GM23338 (cell line): ENCODE results near the gene ELFN2. TPM values are rescaled to one million over a fixed set of nuclear protein-coding genes. Genes with fewer than 3 reads are reported as not detected.

Source experiments
- ATAC-seq: fragments of 200-7000 bp; cut with Tn5 transposase; 3 replicates; pipeline ENCODE4 v1.9.1; 2020
- DNase-seq: peaks from one replicate; pipeline ENCODE4 v3.0.0-alpha.2; 2015; ENCODE audit warnings: low spot score
- H2AFZ ChIP-seq: fragments of 200-600 bp; sonication (generic); 2 replicates; pipeline ENCODE4 v1.8.0; 2016; ENCODE audit warnings: antibody characterized with exemption, mild to moderate bottlenecking, moderate library complexity
- H3F3A ChIP-seq: fragments of 200-600 bp; sonication (generic); replicated peaks from 2 replicates; pipeline ENCODE4 v1.8.0; 2017; ENCODE audit warnings: antibody characterized with exemption, mixed run types, low read depth
- H3K27ac ChIP-seq: fragments of 200-600 bp; sonication (generic); 2 replicates; pipeline ENCODE4 v1.6.1; 2016; ENCODE audit warnings: low read depth
- H3K27me3 ChIP-seq: fragments of 200-600 bp; sonication (generic); 2 replicates; pipeline ENCODE4 v1.8.0; 2016; ENCODE audit warnings: mild to moderate bottlenecking, mixed run types, moderate library complexity; ENCODE audit not compliant: insufficient read depth
- H3K36me3 ChIP-seq: fragments of 200-600 bp; sonication (generic); 2 replicates; pipeline ENCODE4 v1.8.0; 2016; ENCODE audit warnings: mild to moderate bottlenecking; ENCODE audit not compliant: insufficient read depth
- H3K4me1 ChIP-seq: fragments of 200-600 bp; sonication (generic); 2 replicates; pipeline ENCODE4 v1.8.0; 2016; ENCODE audit warnings: mild to moderate bottlenecking, moderate library complexity; ENCODE audit not compliant: insufficient read depth
- H3K4me2 ChIP-seq: fragments of 200-600 bp; sonication (generic); 2 replicates; pipeline ENCODE4 v1.7.1; 2017; ENCODE audit warnings: mixed run types
- H3K4me3 ChIP-seq: fragments of 200-600 bp; sonication (generic); 2 replicates; pipeline ENCODE4 v1.6.1; 2016; ENCODE audit warnings: mixed run types
- H3K79me2 ChIP-seq: fragments of 200-600 bp; sonication (generic); replicated peaks from 2 replicates; pipeline ENCODE4 v1.8.0; 2017; ENCODE audit warnings: mild to moderate bottlenecking; ENCODE audit not compliant: insufficient read depth
- H3K9me2 ChIP-seq: fragments of 200-600 bp; sonication (generic); 2 replicates; pipeline ENCODE4 v1.8.0; 2017; ENCODE audit not compliant: insufficient read depth
- H4K20me1 ChIP-seq: fragments of 200-600 bp; sonication (generic); replicated peaks from 2 replicates; pipeline ENCODE4 v1.8.0; 2017; ENCODE audit warnings: mild to moderate bottlenecking; ENCODE audit not compliant: insufficient read depth
- H3K27ac Mint-ChIP-seq: 2 replicates; pipeline ENCODE4 v1.8.0; 2020; ENCODE audit warnings: inconsistent platforms, mild to moderate bottlenecking, moderate library complexity, mixed read lengths
- H3K27me3 Mint-ChIP-seq: 3 replicates; pipeline ENCODE4 v1.8.0; 2022; ENCODE audit warnings: low read depth, mild to moderate bottlenecking, moderate library complexity, mixed read lengths, inconsistent platforms; ENCODE audit not compliant: insufficient read depth, poor library complexity
- H3K36me3 Mint-ChIP-seq: 3 replicates; pipeline ENCODE4 v1.8.0; 2021; ENCODE audit warnings: low read depth, mild to moderate bottlenecking, inconsistent platforms, moderate library complexity, mixed read lengths
- H3K4me1 Mint-ChIP-seq: 3 replicates; pipeline ENCODE4 v1.8.0; 2020; ENCODE audit warnings: mild to moderate bottlenecking, inconsistent platforms, mixed read lengths
- H3K4me3 Mint-ChIP-seq: 3 replicates; pipeline ENCODE4 v1.8.0; 2021; ENCODE audit warnings: moderate library complexity, mild to moderate bottlenecking, inconsistent platforms, mixed read lengths
- H3K9me3 Mint-ChIP-seq: 3 replicates; pipeline ENCODE4 v1.8.0; 2020; ENCODE audit warnings: moderate library complexity, mild to moderate bottlenecking, inconsistent platforms, mixed read lengths
- CREB1 ChIP-seq: fragments of 250-450 bp; sonication (Bioruptor Pico); IDR thresholded peaks from 2 replicates; pipeline ENCODE4 v1.5.0; 2020; ENCODE audit warnings: low read depth, mild to moderate bottlenecking, moderate library complexity
- EZH2 ChIP-seq: fragments of 200-600 bp; sonication (generic); IDR thresholded peaks from one replicate; pipeline ENCODE4 v1.8.0; 2017; ENCODE audit warnings: antibody characterized with exemption, mild to moderate bottlenecking, low read depth; ENCODE audit not compliant: unreplicated experiment
- EZH2phosphoT487 ChIP-seq: fragments of 200-600 bp; sonication (generic); IDR thresholded peaks from one replicate; pipeline ENCODE4 v1.8.1; 2018; ENCODE audit warnings: antibody characterized with exemption; ENCODE audit not compliant: unreplicated experiment
- JUNB ChIP-seq: IDR thresholded peaks from one replicate; pipeline ENCODE4 v1.6.1; 2016; ENCODE audit warnings: antibody characterized with exemption; ENCODE audit not compliant: unreplicated experiment
- NANOG ChIP-seq: IDR thresholded peaks from 2 replicates; pipeline ENCODE4 v1.6.1; 2016; ENCODE audit warnings: antibody characterized with exemption, borderline replicate concordance
- POLR2AphosphoS5 ChIP-seq: IDR thresholded peaks from 2 replicates; pipeline ENCODE4 v1.6.1; 2016; ENCODE audit warnings: antibody characterized with exemption, low read depth
- STAT1 ChIP-seq: IDR thresholded peaks from one replicate; pipeline ENCODE4 v1.6.1; 2016; ENCODE audit warnings: antibody characterized with exemption; ENCODE audit not compliant: unreplicated experiment
- ZNF114 ChIP-seq: fragments of 250-450 bp; sonication (Bioruptor Pico); IDR thresholded peaks from 2 replicates; pipeline ENCODE4 v1.5.0; 2020; ENCODE audit warnings: mild to moderate bottlenecking, moderate library complexity
- ZNF331 ChIP-seq: fragments of 250-450 bp; sonication (Bioruptor Pico); IDR thresholded peaks from 2 replicates; pipeline ENCODE4 v1.5.0; 2020; ENCODE audit warnings: low read depth, mild to moderate bottlenecking, moderate library complexity
- polyA plus RNA-seq: library from polyadenylated mRNA; unstranded; fragments of >200 nt; fragmentation: Nextera tagmentation; extraction: Ambion mirVana; gene quantifications from 2 replicates; pipeline ENCODE4 v1.2.1, GENCODE V29; 2016
- total RNA-seq: library from RNA; depleted of rRNA; stranded (reverse); fragments of >200 nt; shearing (Covaris generic); gene quantifications from 2 replicates; pipeline ENCODE4 v1.2.3, GENCODE V29; 2014
- TF ChIP-seq, protein P1 (sequence below): fragments of 250-450 bp; sonication (Bioruptor Pico); IDR thresholded peaks from 2 replicates; pipeline ENCODE4 v1.5.0; 2020; ENCODE audit warnings: mild to moderate bottlenecking, moderate library complexity
- TF ChIP-seq, protein P2 (sequence below): IDR thresholded peaks from one replicate; pipeline ENCODE4 v1.6.1; 2018; ENCODE audit warnings: antibody characterized with exemption; ENCODE audit not compliant: unreplicated experiment
- TF ChIP-seq, protein P3 (sequence below): IDR thresholded peaks from 2 replicates; pipeline ENCODE4 v1.6.1; 2016; ENCODE audit warnings: antibody characterized with exemption
- TF ChIP-seq, protein P4 (sequence below), 2 experiments: fragments of 200-600 bp in 1 of 2; sonication (generic) in 1 of 2; conservative IDR thresholded peaks; 2 replicates each; pipeline versions ENCODE4 v1.5.1 to v1.6.1; 2016 to 2017; ENCODE audit warnings: antibody characterized with exemption in 2 of 2, low read depth in 2 of 2, mild to moderate bottlenecking in 2 of 2, moderate library complexity in 1 of 2

Gene ELFN2
- total and polyA plus RNA-seq, 2 experiments from 2014 or later, result 0.18 to 0.35 TPM

DNA sequence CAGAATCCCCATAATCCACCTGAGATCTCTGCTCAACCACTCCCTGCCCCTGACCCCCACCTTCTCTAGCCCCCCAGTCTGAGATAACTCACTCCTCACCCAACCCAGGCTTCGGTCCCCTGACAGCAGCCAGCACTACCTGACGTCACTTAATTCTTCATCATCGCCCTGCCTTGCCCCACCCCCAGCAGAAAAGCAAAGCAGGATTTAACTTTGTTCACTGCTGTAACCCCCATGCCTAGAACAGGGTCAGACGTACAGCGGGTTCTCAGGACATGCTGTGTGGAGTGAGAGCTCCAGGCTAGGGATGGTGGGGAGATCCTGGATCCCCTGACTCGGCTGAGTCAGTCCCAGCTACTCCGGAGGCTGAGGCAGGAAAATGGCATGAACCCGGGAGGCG, 45.8 kb downstream of the ELFN2 start:
- Histone ChIP-seq H3K4me2 (no peak overlapping the region), H3K9me2 (no peaks in the 10 kb centered on the region), H3K27me3 (no peaks in the 10 kb centered on the region), H3K79me2 (no peaks in the 10 kb centered on the region), H3F3A (no peaks in the 10 kb centered on the region), H3K36me3 (no peaks in the 10 kb centered on the region), H4K20me1 (no peaks in the 10 kb centered on the region), H3K4me1 (no peaks in the 10 kb centered on the region), H3K27ac (no peak overlapping the region), H3K4me3 (no peak overlapping the region), H2AFZ (no peak overlapping the region)
- Mint-ChIP-seq H3K4me3 (no peak overlapping the region), H3K9me3 (no peaks in the 10 kb centered on the region), H3K4me1 (peaks cover 4% of the 10 kb centered on the region; the same call in 2 of the 3 replicates), H3K27ac (no peak overlapping the region), H3K36me3 (no peaks in the 10 kb centered on the region), H3K27me3 (peaks cover 15% of the 10 kb centered on the region)
- no peak for DNase-seq
- no peak for ATAC-seq
- TF ChIP-seq ZNF114 (CRISPR knock-in tag) (no peak), CREB1 (CRISPR knock-in tag) (no peak), EZH2phosphoT487 (no peak), JUNB (no peak), NANOG (no peak), STAT1 (no peak), POLR2AphosphoS5 (no peak), ZNF331 (CRISPR knock-in tag) (no peak), EZH2 (no peak)
- TF ChIP-seq, protein P1, sequence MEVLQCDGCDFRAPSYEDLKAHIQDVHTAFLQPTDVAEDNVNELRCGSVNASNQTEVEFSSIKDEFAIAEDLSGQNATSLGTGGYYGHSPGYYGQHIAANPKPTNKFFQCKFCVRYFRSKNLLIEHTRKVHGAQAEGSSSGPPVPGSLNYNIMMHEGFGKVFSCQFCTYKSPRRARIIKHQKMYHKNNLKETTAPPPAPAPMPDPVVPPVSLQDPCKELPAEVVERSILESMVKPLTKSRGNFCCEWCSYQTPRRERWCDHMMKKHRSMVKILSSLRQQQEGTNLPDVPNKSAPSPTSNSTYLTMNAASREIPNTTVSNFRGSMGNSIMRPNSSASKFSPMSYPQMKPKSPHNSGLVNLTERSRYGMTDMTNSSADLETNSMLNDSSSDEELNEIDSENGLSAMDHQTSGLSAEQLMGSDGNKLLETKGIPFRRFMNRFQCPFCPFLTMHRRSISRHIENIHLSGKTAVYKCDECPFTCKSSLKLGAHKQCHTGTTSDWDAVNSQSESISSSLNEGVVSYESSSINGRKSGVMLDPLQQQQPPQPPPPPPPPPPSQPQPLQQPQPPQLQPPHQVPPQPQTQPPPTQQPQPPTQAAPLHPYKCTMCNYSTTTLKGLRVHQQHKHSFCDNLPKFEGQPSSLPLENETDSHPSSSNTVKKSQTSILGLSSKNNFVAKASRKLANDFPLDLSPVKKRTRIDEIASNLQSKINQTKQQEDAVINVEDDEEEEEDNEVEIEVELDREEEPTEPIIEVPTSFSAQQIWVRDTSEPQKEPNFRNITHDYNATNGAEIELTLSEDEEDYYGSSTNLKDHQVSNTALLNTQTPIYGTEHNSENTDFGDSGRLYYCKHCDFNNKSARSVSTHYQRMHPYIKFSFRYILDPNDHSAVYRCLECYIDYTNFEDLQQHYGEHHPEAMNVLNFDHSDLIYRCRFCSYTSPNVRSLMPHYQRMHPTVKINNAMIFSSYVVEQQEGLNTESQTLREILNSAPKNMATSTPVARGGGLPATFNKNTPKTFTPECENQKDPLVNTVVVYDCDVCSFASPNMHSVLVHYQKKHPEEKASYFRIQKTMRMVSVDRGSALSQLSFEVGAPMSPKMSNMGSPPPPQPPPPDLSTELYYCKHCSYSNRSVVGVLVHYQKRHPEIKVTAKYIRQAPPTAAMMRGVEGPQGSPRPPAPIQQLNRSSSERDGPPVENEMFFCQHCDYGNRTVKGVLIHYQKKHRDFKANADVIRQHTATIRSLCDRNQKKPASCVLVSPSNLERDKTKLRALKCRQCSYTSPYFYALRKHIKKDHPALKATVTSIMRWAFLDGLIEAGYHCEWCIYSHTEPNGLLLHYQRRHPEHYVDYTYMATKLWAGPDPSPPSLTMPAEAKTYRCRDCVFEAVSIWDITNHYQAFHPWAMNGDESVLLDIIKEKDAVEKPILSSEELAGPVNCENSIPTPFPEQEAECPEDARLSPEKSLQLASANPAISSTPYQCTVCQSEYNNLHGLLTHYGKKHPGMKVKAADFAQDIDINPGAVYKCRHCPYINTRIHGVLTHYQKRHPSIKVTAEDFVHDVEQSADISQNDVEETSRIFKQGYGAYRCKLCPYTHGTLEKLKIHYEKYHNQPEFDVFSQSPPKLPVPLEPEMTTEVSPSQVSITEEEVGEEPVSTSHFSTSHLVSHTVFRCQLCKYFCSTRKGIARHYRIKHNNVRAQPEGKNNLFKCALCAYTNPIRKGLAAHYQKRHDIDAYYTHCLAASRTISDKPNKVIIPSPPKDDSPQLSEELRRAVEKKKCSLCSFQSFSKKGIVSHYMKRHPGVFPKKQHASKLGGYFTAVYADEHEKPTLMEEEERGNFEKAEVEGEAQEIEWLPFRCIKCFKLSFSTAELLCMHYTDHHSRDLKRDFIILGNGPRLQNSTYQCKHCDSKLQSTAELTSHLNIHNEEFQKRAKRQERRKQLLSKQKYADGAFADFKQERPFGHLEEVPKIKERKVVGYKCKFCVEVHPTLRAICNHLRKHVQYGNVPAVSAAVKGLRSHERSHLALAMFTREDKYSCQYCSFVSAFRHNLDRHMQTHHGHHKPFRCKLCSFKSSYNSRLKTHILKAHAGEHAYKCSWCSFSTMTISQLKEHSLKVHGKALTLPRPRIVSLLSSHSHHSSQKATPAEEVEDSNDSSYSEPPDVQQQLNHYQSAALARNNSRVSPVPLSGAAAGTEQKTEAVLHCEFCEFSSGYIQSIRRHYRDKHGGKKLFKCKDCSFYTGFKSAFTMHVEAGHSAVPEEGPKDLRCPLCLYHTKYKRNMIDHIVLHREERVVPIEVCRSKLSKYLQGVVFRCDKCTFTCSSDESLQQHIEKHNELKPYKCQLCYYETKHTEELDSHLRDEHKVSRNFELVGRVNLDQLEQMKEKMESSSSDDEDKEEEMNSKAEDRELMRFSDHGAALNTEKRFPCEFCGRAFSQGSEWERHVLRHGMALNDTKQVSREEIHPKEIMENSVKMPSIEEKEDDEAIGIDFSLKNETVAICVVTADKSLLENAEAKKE (CRISPR knock-in tag), result no peak
- TF ChIP-seq, protein P2, sequence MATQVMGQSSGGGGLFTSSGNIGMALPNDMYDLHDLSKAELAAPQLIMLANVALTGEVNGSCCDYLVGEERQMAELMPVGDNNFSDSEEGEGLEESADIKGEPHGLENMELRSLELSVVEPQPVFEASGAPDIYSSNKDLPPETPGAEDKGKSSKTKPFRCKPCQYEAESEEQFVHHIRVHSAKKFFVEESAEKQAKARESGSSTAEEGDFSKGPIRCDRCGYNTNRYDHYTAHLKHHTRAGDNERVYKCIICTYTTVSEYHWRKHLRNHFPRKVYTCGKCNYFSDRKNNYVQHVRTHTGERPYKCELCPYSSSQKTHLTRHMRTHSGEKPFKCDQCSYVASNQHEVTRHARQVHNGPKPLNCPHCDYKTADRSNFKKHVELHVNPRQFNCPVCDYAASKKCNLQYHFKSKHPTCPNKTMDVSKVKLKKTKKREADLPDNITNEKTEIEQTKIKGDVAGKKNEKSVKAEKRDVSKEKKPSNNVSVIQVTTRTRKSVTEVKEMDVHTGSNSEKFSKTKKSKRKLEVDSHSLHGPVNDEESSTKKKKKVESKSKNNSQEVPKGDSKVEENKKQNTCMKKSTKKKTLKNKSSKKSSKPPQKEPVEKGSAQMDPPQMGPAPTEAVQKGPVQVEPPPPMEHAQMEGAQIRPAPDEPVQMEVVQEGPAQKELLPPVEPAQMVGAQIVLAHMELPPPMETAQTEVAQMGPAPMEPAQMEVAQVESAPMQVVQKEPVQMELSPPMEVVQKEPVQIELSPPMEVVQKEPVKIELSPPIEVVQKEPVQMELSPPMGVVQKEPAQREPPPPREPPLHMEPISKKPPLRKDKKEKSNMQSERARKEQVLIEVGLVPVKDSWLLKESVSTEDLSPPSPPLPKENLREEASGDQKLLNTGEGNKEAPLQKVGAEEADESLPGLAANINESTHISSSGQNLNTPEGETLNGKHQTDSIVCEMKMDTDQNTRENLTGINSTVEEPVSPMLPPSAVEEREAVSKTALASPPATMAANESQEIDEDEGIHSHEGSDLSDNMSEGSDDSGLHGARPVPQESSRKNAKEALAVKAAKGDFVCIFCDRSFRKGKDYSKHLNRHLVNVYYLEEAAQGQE, result no peak
- TF ChIP-seq, protein P3, sequence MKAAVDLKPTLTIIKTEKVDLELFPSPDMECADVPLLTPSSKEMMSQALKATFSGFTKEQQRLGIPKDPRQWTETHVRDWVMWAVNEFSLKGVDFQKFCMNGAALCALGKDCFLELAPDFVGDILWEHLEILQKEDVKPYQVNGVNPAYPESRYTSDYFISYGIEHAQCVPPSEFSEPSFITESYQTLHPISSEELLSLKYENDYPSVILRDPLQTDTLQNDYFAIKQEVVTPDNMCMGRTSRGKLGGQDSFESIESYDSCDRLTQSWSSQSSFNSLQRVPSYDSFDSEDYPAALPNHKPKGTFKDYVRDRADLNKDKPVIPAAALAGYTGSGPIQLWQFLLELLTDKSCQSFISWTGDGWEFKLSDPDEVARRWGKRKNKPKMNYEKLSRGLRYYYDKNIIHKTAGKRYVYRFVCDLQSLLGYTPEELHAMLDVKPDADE, result no peak
- TF ChIP-seq, protein P4, sequence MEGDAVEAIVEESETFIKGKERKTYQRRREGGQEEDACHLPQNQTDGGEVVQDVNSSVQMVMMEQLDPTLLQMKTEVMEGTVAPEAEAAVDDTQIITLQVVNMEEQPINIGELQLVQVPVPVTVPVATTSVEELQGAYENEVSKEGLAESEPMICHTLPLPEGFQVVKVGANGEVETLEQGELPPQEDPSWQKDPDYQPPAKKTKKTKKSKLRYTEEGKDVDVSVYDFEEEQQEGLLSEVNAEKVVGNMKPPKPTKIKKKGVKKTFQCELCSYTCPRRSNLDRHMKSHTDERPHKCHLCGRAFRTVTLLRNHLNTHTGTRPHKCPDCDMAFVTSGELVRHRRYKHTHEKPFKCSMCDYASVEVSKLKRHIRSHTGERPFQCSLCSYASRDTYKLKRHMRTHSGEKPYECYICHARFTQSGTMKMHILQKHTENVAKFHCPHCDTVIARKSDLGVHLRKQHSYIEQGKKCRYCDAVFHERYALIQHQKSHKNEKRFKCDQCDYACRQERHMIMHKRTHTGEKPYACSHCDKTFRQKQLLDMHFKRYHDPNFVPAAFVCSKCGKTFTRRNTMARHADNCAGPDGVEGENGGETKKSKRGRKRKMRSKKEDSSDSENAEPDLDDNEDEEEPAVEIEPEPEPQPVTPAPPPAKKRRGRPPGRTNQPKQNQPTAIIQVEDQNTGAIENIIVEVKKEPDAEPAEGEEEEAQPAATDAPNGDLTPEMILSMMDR (conservative IDR thresholded peaks at IDR 0.05; ENCODE audit: low read depth in 2 of 2), result no peak
